T47D (cell line): ENCODE measurements around the gene NOM1.
A peak's percentile ranks its signal among the peaks of the same experiment; 100 is the strongest.
"Not testable (repeated sequence)": the region's sequence is repeated elsewhere in the genome, so short reads cannot be mapped to it uniquely, and the experiment has no call there.

ENCODE experiments used
- DNase-seq, 2 experiments: peaks; one replicate each; pipeline versions ENCODE4 v3.0.0 to v3.0.0-alpha.2; 2011 to 2012; ENCODE audit warnings: low read depth in 1 of 2, low spot score in 1 of 2
- JUND ChIP-seq: IDR thresholded peaks from 2 replicates; pipeline ENCODE4 v1.6.1; 2012; ENCODE audit warnings: low read depth
- in situ Hi-C: cut with HindIII; loops from 2 replicates; pipeline ENCODE4 v1.10.0; 2016; ENCODE audit warnings: low sequenced_read_pairs, low pct_unique_long_range_greater_than_20kb

The NOM1 gene

DNA sequence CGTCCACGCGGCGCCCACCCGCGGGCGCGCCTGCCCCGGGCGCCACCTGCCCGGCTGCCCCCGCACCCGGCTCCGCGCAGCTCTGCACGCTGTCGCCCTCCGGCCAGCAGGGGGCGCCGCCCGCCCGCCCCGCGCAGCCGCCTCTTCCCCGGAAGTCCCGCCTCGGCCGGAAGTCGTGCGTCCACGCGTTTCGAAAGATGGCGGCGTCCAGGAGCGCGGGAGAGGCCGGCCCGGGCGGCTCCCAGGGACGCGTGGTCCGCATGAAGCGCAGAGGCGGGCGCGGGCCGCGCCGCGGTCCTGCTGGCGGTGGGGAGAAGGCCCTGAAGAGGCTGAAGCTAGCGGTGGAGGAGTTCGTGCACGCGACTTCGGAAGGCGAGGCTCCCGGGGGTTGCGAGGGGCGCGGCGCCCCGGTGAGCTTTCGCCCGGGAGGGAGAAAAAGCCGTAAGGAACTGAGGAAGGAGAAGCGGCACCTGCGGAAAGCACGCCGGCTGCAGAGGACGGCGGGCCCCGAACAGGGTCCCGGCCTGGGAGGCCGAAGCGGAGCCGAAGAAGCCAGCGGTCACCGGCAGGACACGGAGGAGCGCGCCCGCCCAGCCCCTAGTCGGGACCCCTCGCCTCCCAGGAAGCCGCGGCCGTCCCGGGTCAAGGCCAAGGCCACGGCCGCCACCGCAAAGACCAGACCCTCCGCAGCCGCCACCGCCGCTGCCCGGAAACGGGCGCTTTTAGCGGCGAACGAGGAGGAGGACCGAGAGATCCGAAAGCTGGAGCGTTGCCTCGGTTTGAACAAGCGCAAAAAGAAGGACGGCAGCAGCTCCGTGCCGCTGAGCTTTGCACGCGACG, at the start of gene NOM1:
TSS of gene NOM1 (plus strand) at position 172 of the 840 bp plus-strand sequence. CDS start at position 198, 26 bp downstream.
- peak; percentile 76 to 85 for DNase-seq
- in situ Hi-C loops, result no loop called here
- no peak for TF ChIP-seq JUND

DNA sequence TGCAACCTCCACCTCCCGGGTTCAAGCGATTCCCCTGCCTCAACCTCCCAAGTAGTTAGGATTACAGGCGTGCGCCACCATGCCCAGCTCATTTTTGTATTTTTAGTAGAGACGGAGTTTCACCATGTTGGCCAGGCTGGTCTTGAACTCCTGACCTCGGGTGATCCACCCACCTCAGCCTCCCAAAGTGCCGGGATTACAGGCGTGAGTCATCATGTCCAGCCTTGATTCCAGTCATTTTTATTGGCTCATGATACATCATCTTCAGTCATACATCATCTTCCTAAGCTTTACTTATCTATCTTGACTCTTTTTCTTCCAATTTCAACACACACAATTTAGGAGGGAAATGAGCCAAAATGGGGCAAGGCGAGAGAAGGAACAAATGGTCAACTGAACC, 49.4 kb upstream of the NOM1 start:
- not testable (repeated sequence) for DNase-seq

GRCh38 chr7:156903232-156903909, 46.1 kb upstream of the NOM1 start:
- in situ Hi-C loops, result no loop called here
- TF ChIP-seq JUND, result no peak
- DNase-seq, result no peak

More for the DNA sequence above, 49.4 kb upstream of the NOM1 start:
- in situ Hi-C loops, result not testable (repeated sequence)

DNA sequence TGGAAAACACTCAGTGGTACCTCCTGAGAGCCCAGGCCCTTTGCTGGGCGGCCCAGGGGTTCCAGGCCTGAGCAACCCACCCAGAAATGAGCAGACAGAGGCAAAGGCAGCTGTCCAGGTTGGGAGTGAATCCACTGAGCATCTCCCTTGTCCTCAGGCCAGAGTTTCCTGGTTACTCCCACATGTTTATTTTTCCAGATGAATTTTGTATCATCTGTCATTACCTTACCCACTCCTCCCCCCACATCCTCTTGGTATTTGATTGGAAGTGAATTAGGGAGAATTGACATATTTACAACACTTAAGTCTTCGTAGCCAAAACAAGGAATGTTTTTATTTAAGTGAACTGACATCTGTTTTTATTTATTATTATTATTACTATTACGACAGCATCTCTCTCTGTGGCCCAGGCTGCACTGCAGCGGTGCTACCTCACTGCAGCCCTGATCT, 43.3 kb upstream of the NOM1 start:
- DNase-seq, result no peak
- in situ Hi-C loops, result no loop called here
- TF ChIP-seq JUND, result no peak

- in situ Hi-C loops, result no loop called here
- TF ChIP-seq JUND, result no peak
- no peak for DNase-seq
Observed at GRCh38 chr7:156907656-156908055, 41.9 kb upstream of the NOM1 start.

DNA sequence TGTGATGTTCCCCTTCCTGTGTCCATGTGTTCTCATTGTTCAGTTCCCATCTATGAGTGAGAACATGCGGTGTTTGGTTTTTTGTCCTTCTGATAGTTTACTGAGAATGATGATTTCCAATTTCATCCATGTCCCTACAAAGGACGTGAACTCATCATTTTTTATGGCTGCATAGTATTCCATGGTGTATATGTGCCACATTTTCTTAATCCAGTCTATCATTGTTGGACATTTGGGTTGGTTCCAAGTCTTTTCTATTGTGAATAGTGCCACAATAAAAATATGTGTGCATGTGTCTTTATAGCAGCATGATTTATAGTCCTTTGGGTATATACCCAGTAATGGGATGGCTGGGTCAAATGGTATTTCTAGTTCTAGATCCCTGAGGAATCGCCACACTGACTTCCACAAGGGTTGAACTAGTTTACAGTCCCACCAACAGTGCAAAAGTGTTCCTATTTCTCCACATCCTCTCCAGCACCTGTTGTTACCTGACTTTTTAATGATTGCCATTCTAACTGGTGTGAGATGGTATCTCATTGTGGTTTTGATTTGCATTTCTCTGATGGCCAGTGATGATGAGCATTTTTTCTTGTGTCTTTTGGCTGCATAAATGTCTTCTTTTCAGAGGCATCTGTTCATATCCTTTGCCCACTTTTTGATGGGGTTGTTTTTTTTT, 39.8 kb upstream of the NOM1 start:
- in situ Hi-C loops, DNase-seq: not testable (repeated sequence)

DNA sequence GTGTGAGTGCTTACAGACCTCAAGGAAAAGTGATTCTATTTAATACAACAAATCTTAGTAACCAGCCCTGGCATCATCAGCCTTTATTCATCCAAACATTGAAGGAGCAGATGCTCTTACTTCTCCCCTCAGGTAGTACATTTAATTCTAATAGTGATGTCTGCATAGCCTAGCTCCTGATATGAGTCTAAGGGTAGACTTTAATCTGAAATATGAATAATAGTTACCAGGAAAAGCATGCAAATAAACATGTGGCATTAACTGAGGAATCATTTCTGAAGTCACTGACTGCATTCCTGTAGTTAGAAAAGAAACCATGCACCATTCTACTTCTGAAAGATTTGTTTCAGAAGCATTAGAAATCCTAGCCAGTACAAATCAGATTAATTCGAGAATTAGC, 30.9 kb upstream of the NOM1 start:
- no peak for DNase-seq
- no peak for TF ChIP-seq JUND
- in situ Hi-C loops, result no loop called here

- in situ Hi-C loops, result no loop called here
- no peak for TF ChIP-seq JUND
- no peak for DNase-seq
Observed at GRCh38 chr7:156919132-156919713, 30.3 kb upstream of the NOM1 start.

GRCh38 chr7:156920076-156920475, 29.4 kb upstream of the NOM1 start:
- no peak for TF ChIP-seq JUND
- DNase-seq, result no peak
- in situ Hi-C loops, result no loop called here

DNA sequence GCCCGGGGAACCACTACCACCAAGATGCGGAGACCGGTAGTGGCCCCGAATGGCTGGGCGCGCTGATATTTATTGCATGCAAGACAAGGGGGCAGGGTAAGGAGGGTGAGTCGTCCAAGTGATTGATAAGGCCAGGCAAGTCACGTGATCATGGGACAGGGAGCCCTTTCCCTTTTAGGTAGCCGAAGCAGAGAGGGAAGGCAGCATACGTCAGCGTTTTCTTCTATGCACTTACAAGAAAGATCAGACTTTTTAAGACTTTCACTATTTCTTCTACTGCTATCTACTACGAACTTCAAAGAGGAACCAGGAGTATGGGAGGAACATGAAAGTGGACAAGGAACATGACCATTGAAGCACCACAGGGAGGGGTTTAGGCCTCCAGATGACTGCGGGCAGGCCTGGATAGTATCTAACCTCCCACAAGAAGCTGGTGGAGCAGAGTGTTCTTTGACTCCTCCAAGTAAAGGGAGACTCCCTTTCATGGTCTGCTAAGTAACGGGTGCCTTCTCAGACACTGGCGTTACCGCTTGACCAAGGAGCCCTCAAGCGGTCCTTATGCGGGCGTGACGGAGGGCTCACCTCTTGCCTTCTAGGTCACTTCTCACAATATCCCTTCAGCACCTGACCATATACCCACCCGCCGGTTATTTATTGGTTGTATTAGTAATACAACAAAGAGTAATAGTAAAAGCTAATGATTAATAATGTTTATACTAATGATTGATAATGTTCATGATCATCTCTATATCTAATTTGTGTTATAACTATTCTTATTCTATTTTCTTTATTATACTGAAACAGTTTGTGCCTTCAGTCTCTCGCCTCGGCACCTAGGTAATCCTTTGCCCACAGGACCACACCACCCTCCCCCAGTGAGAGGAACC, 28.8 kb upstream of the NOM1 start:
- in situ Hi-C loops, result not testable (repeated sequence)

GRCh38 chr7:156922304-156922703, 27.2 kb upstream of the NOM1 start:
- in situ Hi-C loops, DNase-seq: not testable (repeated sequence)

More for the DNA sequence above, 28.8 kb upstream of the NOM1 start:
- not testable (repeated sequence) for DNase-seq

DNA sequence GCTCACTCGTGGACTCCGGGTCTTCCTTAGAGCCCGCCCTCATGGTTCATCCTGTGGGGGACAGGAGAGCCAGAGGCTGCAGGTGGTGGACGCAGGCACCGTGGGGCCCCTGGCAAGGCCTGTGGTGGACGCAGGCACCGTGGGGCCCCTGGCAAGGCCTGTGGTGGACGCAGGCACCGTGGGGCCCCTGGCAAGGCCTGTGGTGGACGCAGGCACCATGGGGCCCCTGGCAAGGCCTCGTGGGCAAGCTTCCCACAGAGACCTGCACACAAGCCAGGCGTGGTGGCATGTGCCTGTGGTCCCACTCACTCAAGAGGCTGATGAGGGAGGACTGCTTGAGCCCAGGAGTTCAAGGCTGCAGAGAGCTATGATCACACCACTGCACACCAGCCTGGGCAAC, 23.7 kb upstream of the NOM1 start:
- in situ Hi-C loops, DNase-seq: not testable (repeated sequence)
